Stimulated activated CD8-positive, alpha-beta memory T cell treated with anti-CD3 and anti-CD28 coated beads, Interleukin-7, amount 100 ng/mL, for 24 hours (primary cell): ENCODE measurements around the gene CGB7.
"Not testable (repeated sequence)": the region's sequence is repeated elsewhere in the genome, so short reads cannot be mapped to it uniquely, and the experiment has no call there.

Source experiments
- DNase-seq: peaks from one replicate; pipeline ENCODE4 v3.0.0-alpha.2; 2020; ENCODE audit warnings: low read depth

CGB7 gene

GRCh38 chr19:49042177-49042576 lies 15.4 kb downstream of the CGB7 start:
- DNase-seq, result no peak

GRCh38 chr19:49039736-49040135 lies 17.8 kb downstream of the CGB7 start:
- not testable (repeated sequence) for DNase-seq

DNA sequence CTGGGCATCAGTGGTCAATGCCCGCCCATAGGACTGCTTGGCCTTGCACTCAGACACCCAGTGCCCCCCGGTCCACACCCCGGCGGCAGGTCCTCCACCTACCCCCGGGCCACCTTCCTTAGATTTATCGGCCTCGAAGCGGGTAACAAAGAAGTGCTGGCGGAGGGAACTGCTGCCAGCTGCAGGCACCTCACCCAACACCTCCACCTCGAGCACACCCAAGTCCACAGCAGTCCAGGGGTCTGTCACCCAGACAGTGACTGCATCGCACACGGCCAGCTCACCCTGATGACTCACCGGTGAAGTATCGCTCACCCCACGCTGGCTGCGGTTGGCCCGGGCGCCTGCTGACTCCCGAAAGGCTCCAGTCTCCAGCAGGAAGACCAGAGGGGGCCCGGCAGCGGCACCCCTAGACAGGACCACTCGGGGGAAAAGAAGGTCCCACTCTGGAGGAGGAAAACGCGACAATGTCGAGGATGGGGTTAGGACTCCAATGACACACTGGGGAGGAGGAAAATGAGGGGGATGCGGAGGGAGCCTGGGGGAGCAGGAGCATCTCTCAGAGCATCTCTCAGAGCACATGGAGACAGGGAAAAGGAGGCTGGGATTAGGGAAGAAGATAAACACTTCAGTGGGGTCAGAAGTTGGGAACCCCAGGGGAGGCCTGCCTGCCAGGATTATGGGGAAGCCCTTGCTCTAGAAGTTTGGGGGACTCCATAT lies 18.8 kb downstream of the CGB7 start:
- DNase-seq, result not testable (repeated sequence)

- DNase-seq, result not testable (repeated sequence)
Observed at GRCh38 chr19:49038111-49038510, 19.4 kb downstream of the CGB7 start.

- DNase-seq, result not testable (repeated sequence)
Observed at GRCh38 chr19:49036815-49037214, 20.7 kb downstream of the CGB7 start, which contains the start of gene CGB1. TSS of gene CGB1 (minus strand) at chr19:49036895. CDS start at chr19:49036711, 184 bp downstream.

GRCh38 chr19:49031642-49032301 lies 25.8 kb downstream of the CGB7 start, which contains the start of gene CGB2:
TSS of gene CGB2 (plus strand) at chr19:49031890. CDS start at chr19:49032096, 206 bp downstream.
- DNase-seq, result peak; percentile 40

- not testable (repeated sequence) for DNase-seq
Observed at GRCh38 chr19:49030323-49030722, 27.2 kb downstream of the CGB7 start.

- DNase-seq, result not testable (repeated sequence)
Observed at GRCh38 chr19:49029749-49030148, 27.8 kb downstream of the CGB7 start.

DNA sequence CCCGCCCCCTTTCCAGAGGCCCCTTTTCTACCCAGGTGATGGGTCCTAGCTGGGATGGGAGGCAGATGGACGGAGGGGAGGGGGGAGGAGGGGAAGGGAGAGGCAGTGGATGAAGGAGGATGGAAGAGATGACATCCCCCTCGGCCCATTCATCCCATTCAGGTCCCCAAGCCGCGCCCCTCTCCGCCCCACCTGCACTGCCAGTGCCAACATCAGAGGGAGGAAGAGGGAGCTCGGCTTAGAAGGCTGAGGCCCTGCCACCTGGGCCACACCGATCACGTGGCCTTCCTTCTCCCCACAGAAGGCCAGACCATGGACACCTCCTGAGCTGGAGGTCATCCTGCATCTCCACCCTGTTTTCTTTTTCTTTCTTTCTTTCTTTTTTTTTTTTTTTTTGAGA lies 28.9 kb downstream of the CGB7 start:
- not testable (repeated sequence) for DNase-seq

DNA sequence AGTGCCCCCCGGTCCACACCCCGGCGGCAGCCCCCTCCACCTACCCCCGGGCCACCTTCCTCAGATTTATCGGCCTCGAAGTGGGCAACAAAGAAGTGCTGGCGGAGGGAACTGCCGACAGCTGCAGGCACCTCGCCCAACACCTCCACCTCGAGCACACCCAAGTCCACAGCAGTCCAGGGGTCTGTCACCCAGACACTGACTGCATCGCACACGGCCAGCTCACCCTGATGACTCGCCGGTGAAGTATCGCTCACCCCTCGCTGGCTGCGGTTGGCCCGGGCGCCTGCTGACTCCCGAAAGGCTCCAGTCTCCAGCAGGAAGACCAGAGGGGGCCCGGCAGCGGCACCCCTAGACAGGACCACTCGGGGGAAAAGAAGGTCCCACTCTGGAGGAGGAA lies 31.9 kb downstream of the CGB7 start:
- DNase-seq, result not testable (repeated sequence)

DNA sequence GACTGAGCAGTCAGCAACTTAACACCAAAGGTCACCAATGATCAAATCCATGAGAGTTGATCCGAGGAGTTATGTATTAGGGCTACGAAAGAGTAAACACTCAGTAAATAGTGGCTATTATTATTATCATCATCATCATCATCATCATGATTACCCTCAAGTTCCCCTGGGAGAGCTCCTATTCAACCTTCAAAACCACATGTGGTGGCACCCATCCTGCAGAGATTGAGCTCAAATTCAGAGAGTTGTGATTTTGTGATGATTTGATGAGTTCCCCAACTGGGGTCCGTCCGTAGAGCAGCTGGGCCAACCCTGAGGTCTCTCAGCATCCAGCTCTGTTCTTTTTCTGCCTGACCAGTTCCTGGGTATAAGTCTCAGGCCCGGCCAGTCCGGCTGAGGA lies 32.5 kb downstream of the CGB7 start:
- DNase-seq, result not testable (repeated sequence)

DNA sequence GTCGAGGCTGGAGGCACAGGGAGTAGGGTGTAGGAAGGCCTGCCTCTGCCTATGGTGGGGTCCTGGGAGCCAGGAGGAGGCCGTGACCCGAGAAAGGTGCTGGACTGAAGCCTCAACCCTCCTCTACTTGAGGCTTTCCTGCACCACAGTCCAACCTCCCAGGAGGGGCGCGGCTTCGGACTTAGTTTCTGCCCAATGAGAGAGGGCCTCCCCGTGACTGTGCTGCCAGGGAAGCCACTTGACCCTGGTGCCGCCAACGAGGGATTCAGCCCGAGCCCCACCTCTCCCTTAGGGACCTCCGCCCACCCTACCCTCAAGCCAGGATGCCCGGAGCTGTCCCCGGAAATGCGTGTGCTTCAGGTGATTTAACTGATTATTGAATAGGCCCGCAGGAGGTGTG lies 33.3 kb downstream of the CGB7 start, which contains the start of gene CGB3:
TSS of gene CGB3 (minus strand) at position 101 of the 400 bp plus-strand sequence. CDS start 362 bp downstream, outside the sequence.
- not testable (repeated sequence) for DNase-seq

DNA sequence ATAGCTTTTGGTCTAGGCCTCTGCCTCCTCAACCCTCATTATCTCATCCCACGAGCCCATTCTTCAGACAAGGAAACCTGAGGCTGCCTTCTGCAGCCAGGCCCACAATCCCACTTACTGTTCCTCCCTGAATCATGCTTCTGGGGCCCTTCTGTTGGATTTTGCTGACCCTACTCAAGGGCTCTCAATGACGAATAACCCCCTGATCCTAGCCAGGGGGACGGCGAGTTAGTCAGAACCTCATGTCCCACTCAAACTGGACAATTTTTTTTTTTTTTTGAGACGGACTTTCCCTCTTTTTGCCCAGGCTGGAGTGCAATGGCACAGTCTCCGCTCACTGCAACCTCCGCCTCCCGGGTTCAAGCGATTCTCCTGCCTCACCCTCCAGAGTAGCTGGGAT lies 35.4 kb downstream of the CGB7 start:
- DNase-seq, result no peak

DNA sequence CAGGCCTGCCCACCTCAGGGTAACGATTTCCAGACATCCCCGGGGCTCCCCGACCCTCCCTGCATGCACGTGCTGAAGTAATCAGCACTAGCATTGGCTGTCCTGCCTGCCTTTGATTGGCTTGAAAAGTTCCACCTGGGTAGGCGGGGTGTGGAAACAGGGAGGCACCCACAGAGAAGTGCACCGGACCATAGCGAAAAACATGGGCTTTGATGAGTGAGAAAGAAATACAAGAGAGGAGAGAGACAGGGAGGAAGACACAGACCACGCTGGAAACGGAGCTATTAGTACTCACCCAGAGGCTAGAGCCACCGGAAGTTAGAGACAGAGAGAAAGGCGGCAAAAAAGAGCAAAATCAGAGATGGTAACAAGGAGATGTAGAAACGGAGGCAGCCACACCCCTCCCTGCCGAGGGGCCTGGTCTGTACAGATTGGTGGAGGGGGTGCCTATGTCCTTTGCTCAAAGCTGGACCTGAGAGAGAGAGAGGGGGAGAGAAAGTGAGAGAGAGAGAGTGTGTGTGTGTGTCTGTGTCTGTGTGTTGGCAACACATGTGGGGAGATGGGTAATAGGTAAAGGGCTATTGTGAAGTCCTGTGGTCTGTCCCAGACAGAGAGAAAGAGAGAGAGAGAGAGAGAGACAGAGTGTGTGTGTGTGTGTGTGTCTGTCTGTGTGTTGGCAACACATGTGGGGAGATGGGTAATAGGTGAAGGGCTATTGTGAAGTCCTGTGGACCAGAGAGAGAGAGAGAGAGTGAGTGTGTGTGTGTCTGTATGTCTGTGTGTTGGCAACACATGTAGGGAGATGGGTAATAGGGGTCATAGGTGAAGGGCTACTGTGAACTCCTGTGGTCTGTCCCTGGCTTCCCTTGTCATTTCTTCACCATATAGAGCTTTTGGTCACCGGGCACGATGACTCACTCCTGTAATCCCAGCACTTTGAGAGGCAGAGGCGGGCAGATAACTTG lies 36.3 kb downstream of the CGB7 start:
- DNase-seq, result no peak

- DNase-seq, result no peak
Observed at GRCh38 chr19:49020342-49020741, 37.2 kb downstream of the CGB7 start.

GRCh38 chr19:49019242-49019932 lies 38.2 kb downstream of the CGB7 start:
- peak; percentile 45 for DNase-seq

DNA sequence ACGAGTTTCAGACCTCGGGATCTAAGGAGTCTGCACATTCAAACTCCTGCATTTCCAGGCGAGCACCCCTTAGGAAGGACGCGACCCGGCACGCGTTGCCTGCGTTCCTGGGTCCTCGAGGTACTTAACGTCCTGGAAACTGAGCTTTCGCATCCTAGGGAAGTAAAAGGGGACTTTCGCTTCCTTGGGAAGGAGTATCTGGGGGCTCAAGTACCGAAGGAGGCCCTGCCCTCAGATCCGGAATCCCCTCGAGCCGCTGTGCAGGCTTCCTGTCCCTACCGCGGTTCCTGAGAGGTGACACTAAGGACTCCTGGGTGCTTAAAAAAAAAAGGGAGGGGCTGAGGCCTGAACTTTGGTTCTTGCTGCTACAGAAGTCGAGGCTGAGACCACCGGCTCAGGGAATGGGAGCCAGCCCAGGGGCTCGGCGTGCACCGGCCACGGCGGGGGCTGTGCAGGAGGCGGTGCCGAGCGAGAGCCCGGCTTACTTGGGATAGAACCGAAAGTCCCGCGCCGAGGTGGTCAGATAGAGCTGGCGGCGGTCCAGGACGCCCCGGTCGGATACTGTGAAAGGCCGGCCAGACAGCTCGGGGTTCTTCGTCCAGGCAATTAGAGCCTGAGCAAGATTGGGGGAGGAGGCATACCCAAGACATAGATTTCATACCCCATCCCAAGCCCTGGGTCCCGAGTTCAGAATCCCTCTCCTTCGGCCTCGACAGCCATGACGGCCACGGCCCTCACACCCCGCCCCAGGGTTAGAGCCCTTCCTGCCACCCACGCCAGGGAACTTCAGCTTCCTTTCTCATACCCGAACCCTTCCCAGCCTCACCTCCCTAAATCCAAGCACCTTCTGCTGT lies 38.9 kb downstream of the CGB7 start:
- DNase-seq, result not testable (repeated sequence)

- no peak for DNase-seq
Observed at GRCh38 chr19:49017666-49018351, 39.7 kb downstream of the CGB7 start.

DNA sequence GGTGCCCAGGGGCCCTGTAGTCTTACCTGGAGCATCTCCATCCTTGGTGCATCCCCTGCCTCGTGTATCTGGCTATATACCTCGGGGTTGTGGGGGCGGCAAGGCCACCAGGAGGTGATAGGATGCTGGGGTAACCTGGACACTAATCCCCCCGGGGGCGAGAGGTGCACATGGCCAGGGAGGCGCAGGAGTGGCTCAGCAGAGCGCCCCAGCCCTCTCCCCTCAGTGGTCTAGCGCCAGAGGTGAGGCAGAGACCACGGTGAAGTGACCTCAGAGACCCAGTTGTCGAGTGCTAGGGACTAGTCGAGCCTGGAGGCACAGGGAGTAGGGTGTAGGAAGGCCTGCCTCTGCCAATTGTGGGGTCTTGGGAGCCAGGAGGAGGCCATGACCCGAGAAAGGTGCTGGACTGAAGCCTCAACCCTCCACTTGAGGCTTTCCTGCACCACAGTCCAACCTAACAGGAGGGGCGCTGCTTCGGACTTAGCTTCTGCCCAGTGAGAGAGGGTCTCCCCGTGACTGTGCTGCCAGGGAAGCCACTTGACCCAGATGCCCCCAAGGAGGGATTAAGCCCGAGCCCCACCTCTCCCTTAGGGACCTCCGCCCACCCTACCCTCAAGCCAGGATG lies 40.4 kb downstream of the CGB7 start, which contains the start of gene LHB:
TSS of gene LHB (minus strand) at position 51 of the 625 bp plus-strand sequence. CDS start at position 41, 10 bp downstream.
- DNase-seq, result no peak
